Measurements from ENCODE around the gene ASF1B.

Gene ASF1B

GRCh38 chr19:14165990-14166830 lies 29.8 kb upstream of the ASF1B start:
- TF ChIP-seq POLR2A (IDR thresholded peaks at IDR 0.05; ENCODE audit: low read length) (no peak), GATA1 (IDR thresholded peaks at IDR 0.05; ENCODE audit: low read depth, low read length) (no peak)
- no peak for DNase-seq

DNA sequence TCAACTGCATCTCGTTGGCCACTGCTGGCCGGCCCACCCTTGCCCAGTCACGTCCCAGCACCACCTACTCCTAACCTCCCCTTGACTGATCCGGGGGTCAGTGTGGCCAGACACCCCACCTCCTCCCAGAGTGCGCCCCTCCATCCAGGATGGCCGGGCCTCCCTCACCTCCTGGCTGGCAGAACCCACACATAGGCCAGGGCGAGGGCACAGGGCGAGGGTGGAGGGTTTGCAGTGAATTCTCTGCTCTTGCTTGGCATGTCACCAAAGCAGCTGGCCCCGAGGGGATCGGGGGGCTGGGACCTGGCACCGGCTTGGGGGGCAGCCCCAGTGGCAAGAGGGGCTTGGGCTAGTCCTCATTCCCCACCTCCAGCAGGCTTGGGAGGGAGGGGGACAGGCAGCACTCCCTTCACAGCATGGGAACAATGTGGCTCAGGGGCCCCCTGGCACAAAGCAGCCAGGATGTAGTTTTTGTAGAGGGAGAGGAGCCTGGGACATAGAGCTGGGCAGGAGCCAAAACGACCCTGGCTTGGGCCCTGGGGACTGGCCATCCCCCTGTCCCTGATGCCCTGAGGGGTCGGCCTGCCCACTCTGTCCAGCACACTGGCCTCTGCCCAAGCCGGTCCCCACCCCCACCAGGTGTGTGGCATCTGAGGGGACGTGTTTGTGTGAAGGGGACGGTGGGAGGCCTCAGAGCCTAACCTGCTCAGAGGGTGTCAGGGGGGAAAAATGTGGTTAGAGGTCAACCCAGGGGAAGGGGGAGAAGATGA lies 28.5 kb upstream of the ASF1B start:
- no peak for DNase-seq
- TF ChIP-seq GATA1 (IDR thresholded peaks at IDR 0.05; ENCODE audit: low read depth, low read length) (no peak), POLR2A (IDR thresholded peaks at IDR 0.05; ENCODE audit: low read length) (no peak)

DNA sequence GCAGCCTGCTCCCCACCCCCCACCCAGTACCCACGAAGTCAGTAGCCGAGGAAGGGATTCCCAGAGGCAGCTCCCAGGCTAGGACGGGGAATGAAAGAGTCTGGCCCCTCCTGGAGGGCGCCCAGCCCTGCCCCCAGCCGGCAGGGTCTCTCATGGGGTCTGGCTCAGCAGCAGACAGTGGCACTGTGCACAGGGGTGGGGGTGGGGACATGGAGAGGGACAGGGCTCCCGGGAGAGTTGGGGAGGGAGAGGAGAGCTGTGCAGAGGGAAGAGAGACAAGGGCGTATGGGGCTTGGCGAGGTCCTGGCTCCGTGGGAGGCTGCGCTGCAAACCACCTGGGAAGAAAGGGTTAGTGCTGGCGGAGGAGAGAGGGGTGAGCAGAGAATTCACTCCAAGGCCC lies 27.7 kb upstream of the ASF1B start:
- TF ChIP-seq POLR2A (IDR thresholded peaks at IDR 0.05; ENCODE audit: low read length) (no peak), GATA1 (IDR thresholded peaks at IDR 0.05; ENCODE audit: low read depth, low read length) (no peak)
- DNase-seq, result no peak

DNA sequence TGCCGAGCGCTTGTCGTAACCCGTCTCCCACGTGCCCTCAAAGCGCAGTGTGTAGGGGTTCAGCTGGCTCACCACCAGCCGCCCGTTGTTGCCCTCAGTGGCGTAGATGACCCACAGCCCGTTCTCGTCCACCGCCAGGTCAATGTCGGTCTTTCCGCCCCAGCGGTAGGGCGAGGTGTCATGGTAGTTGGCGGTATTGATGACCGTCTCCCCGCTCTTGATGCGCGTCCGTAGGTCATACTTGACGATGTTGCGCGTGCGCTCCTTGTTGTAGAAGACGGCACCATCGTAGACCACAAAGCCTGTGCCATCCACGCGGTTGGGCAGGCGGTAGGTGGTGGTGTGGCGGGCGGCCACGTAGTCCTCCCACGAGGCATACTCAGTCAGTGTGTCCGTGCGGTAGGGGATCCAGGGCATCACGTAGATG lies 26.5 kb upstream of the ASF1B start:
- DNase-seq, result no peak
- no peak for TF ChIP-seq POLR2A (IDR thresholded peaks at IDR 0.05; ENCODE audit: low read length)
- TF ChIP-seq GATA1 (IDR thresholded peaks at IDR 0.05; ENCODE audit: low read depth, low read length), result no peak

- TF ChIP-seq POLR2A (IDR thresholded peaks at IDR 0.05; ENCODE audit: low read length) (no peak), GATA1 (IDR thresholded peaks at IDR 0.05; ENCODE audit: low read depth, low read length) (no peak)
Measured at GRCh38 chr19:14161305-14161704, 24.9 kb upstream of the ASF1B start.

DNA sequence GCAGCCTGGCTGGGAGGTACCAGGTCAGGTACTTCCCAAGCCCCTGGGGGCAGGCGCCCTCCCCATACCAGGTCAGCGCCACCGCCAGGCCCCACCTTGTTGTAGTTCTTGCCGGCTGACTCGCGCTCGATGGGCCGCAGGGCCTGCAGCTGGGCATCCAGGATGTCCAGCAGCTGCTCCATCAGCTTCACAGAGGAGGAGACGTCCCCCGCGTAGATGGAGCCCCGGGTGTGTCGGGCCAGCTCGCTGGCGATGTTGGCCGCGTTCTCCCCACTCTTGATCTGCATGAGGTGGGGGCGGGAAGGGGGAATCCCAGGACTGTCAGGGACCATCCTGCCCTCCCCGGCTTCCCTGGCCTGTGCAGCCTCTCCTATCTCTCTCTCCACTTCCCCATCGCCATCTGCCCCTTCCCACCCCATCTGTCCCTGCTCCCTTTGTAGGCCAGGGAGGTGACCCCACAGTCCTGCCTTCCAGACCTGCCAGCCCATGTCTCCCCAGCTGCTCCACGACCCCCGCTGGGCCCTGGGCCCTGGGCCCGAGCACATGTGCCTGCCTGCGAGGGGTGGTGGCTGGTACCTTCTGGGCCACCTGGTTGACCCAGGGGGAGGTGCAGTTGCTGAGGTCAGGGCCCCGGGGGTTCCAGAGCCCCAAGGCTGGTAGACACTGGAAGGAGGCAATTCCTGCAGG lies 23.8 kb upstream of the ASF1B start:
- no peak for DNase-seq
- no peak for TF ChIP-seq GATA1 (IDR thresholded peaks at IDR 0.05; ENCODE audit: low read depth, low read length)
- TF ChIP-seq POLR2A (IDR thresholded peaks at IDR 0.05; ENCODE audit: low read length), result no peak

More at GRCh38 chr19:14161305-14161704, 24.9 kb upstream of the ASF1B start:
- DNase-seq, result no peak

DNA sequence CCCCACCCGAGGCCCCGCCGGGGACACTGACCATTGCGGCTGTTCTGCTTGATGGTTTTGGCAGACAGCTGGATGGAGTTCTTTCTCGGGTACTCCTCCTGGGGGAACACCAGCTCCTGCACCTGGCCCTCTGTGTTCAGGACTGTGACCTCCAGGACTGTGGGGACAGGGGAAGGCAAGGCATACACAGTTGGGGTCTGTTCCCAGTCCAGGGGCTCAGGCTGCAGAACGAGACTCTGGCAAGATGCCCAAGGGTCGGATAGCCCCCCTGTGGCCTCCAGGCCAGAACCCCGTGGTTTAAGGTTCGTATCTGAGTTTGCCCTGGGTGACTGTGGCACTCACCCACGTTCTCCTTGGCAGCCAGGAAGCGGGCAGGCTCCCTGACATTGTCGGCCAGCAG lies 22.7 kb upstream of the ASF1B start:
- TF ChIP-seq POLR2A (IDR thresholded peaks at IDR 0.05; ENCODE audit: low read length) (no peak), GATA1 (IDR thresholded peaks at IDR 0.05; ENCODE audit: low read depth, low read length) (no peak)
- DNase-seq, result no peak

GRCh38 chr19:14158276-14159023 lies 22.1 kb upstream of the ASF1B start:
- DNase-seq, result no peak
- no peak for TF ChIP-seq GATA1 (IDR thresholded peaks at IDR 0.05; ENCODE audit: low read depth, low read length)
- TF ChIP-seq POLR2A (IDR thresholded peaks at IDR 0.05; ENCODE audit: low read length), result no peak

- DNase-seq, result no peak
- no peak for TF ChIP-seq POLR2A (IDR thresholded peaks at IDR 0.05; ENCODE audit: low read length)
- TF ChIP-seq GATA1 (IDR thresholded peaks at IDR 0.05; ENCODE audit: low read depth, low read length), result no peak
Measured at GRCh38 chr19:14156971-14157717, 20.8 kb upstream of the ASF1B start.

DNA sequence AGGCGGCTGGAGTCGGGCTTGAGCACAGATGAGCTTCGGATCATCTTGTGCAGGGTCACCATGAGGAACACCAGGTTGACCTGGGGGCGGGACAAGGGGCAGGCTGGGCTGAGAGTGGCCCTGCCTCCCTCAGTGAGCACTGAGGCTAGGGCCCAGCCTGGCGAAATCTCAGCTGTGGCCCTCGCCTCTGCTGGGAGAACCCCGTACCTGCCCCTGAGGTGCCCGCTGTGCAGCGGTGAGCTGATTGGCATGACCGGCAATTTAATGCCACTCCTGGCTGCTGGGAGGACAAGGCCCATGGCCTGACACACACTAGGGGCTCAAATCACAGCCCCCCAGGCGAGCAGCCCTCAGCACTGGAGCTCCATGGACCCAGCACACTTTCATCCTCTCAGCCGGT lies 19.7 kb upstream of the ASF1B start:
- DNase-seq, result no peak
- TF ChIP-seq GATA1 (IDR thresholded peaks at IDR 0.05; ENCODE audit: low read depth, low read length) (no peak), POLR2A (IDR thresholded peaks at IDR 0.05; ENCODE audit: low read length) (no peak)

GRCh38 chr19:14155371-14155770 lies 19.0 kb upstream of the ASF1B start:
- DNase-seq, result no peak
- TF ChIP-seq GATA1 (IDR thresholded peaks at IDR 0.05; ENCODE audit: low read depth, low read length), result no peak
- TF ChIP-seq POLR2A (IDR thresholded peaks at IDR 0.05; ENCODE audit: low read length), result no peak

- TF ChIP-seq GATA1 (IDR thresholded peaks at IDR 0.05; ENCODE audit: low read depth, low read length), result no peak
- no peak for TF ChIP-seq POLR2A (IDR thresholded peaks at IDR 0.05; ENCODE audit: low read length)
- DNase-seq, result no peak
Measured at GRCh38 chr19:14152713-14153112, 16.3 kb upstream of the ASF1B start.
